ENCODE data around the gene MKNK1.

Gene MKNK1

DNA sequence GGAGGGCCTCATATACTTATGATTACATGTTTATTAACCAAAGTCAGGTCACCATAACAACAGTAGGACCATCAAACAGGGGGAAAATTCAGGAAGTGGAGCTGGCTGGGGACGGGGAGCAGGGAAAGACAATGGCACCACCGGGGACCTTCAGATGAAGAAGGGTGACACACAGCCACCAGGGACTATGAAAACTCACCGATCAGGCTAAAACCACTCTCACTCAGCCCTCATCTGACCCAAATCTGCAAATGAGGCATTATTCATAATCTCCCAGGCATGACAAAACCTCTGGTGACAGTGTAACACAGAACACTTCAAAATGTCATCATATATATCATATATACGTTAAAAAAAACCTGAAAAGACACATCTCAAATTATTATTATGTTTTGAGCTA is 11.2 kb downstream of the MKNK1 start:
- TF ChIP-seq, protein P1, sequence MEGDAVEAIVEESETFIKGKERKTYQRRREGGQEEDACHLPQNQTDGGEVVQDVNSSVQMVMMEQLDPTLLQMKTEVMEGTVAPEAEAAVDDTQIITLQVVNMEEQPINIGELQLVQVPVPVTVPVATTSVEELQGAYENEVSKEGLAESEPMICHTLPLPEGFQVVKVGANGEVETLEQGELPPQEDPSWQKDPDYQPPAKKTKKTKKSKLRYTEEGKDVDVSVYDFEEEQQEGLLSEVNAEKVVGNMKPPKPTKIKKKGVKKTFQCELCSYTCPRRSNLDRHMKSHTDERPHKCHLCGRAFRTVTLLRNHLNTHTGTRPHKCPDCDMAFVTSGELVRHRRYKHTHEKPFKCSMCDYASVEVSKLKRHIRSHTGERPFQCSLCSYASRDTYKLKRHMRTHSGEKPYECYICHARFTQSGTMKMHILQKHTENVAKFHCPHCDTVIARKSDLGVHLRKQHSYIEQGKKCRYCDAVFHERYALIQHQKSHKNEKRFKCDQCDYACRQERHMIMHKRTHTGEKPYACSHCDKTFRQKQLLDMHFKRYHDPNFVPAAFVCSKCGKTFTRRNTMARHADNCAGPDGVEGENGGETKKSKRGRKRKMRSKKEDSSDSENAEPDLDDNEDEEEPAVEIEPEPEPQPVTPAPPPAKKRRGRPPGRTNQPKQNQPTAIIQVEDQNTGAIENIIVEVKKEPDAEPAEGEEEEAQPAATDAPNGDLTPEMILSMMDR (IDR thresholded peaks at IDR 0.05) = no peak
- peaks cover 60% of the 10 kb centered on the region for H3K36me3 ChIP-seq
- no peak overlapping the region for H3K4me3 ChIP-seq (ENCODE audit: low read depth in 1 of 2, low read length in 1 of 2)
- H3K27me3 ChIP-seq = no peaks in the 10 kb centered on the region
- H3K9me3 ChIP-seq = no peaks in the 10 kb centered on the region
- no peak overlapping the region for H3K27ac ChIP-seq
- peaks cover 32 to 43% of the 10 kb centered on the region in 2 experiments for H3K4me1 ChIP-seq (ENCODE audit: control insufficient read depth in 1 of 2, insufficient read depth in 1 of 2, low read depth in 1 of 2, low read length in 1 of 2)

DNA sequence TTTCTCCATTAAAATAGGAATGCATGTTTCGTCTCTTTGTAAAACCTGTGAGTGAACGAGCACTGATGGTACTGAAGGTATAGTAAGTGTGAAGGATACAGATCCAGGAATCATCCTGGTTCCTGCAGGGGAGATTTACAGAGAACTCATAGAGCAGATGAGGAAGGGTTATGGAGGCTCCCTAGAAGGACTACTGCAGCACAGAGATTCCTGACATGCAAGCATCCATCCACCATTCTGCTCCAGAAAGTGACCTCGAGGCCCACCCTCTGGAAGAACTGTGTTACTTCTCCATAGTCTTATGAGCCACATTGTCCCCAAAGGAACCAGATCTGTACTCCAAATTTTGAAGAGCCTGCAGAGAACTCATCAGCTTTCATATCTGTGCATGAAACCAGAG is 14.5 kb downstream of the MKNK1 start:
- peaks cover 67% of the 10 kb centered on the region for H3K36me3 ChIP-seq
- no peaks in the 10 kb centered on the region for H3K9me3 ChIP-seq
- no peak overlapping the region for H3K4me3 ChIP-seq (ENCODE audit: low read depth in 1 of 2, low read length in 1 of 2)
- H3K27ac ChIP-seq = peak overlapping the region; percentile 55
- H3K27me3 ChIP-seq = no peaks in the 10 kb centered on the region
- TF ChIP-seq, protein P1 (IDR thresholded peaks at IDR 0.05) = no peak
- H3K4me1 ChIP-seq (ENCODE audit: control insufficient read depth in 1 of 2, insufficient read depth in 1 of 2, low read depth in 1 of 2, low read length in 1 of 2) = peaks cover 43 to 51% of the 10 kb centered on the region in 2 experiments

DNA sequence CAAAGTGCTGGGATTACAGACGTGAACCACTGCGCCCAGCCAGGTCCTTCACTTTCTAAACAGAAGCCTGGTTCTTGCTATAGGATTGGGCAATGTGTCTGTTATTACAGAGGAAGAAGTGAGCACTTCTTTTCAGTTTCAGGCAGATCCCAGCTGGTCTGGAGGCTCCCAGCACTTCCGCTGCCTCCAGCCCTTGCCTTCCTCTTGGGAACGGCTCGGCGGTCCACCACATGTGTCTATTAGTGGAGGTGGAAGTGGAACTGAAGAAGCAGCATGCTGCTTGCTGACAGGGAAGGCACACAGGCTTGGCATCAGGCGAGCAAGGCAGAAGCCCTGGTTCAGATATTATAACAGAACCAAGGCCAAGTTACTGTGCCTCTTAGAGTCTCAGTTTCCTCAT is 17.0 kb downstream of the MKNK1 start:
- no peaks in the 10 kb centered on the region for H3K9me3 ChIP-seq
- no peak overlapping the region for H3K4me3 ChIP-seq (ENCODE audit: low read depth in 1 of 2, low read length in 1 of 2)
- no peaks in the 10 kb centered on the region for H3K27me3 ChIP-seq
- TF ChIP-seq, protein P1 (IDR thresholded peaks at IDR 0.05) = no peak
- H3K27ac ChIP-seq = peak overlapping the region; percentile 74
- H3K4me1 ChIP-seq (ENCODE audit: control insufficient read depth in 1 of 2, insufficient read depth in 1 of 2, low read depth in 1 of 2, low read length in 1 of 2) = peaks cover 47 to 60% of the 10 kb centered on the region in 2 experiments
- H3K36me3 ChIP-seq = peaks cover 53% of the 10 kb centered on the region

DNA sequence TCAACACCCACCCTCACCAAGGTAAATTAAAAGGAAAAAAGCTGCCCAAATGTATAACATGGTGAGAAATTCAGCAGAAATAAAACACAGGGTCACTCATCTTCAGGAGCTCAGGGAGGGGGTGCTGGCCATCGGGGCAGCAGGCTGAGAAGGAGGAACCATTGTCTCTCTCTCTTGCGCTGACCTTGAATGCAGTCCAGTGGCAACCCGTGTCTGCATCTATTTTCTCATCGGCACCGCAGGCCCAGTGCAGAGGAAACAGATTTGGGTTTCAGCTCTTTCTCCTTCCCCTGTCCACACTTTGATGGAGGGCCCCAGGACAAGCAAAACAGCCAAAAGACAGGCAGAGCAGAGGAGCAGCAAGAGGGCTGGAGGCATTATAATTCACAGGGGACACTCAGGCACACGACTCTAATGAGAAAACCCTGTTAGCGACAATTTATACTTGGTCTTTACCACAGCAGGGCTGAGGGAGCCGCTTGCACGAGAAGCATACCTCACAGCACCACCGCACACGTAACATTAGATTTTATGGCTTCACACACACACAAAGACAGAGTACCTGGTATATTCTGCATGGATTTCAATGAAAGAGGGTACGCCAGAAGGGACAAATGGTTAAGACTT is 18.6 kb downstream of the MKNK1 start:
- Histone ChIP-seq H3K4me1 (ENCODE audit: control insufficient read depth in 1 of 2, insufficient read depth in 1 of 2, low read depth in 1 of 2, low read length in 1 of 2) (peaks cover 64 to 77% of the 10 kb centered on the region in 2 experiments), H3K27me3 (no peaks in the 10 kb centered on the region), H3K36me3 (peaks cover 37% of the 10 kb centered on the region), H3K27ac (peak overlapping the region; percentile 31), H3K9me3 (no peaks in the 10 kb centered on the region), H3K4me3 (ENCODE audit: low read depth in 1 of 2, low read length in 1 of 2) (no peak overlapping the region)
- TF ChIP-seq, protein P1 (IDR thresholded peaks at IDR 0.05) = no peak

DNA sequence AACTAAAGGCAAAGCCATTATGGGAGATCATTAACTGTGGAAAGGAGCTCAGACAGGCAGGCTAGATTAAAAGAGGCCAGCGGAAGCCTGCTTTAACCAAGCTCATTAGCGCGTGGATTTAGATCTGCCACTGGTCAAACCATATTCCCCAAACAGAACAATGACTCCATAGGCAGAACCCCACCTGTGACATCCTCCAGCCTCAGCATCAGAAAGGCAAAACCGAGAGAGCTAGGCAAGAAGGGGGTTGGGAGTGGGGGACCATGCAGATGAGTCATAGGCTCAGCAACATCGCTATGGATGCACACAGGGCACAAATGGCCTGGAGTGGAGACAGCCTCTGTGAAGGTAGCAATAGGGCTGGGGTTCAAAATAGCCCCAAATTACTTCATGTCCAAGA is 20.6 kb downstream of the MKNK1 start:
- H3K36me3 ChIP-seq = peaks cover 30% of the 10 kb centered on the region
- no peaks in the 10 kb centered on the region for H3K27me3 ChIP-seq
- no peaks in the 10 kb centered on the region for H3K9me3 ChIP-seq
- peak overlapping the region; percentile 25 to 35 for H3K4me3 ChIP-seq (ENCODE audit: low read depth in 1 of 2, low read length in 1 of 2)
- peaks cover 83 to 91% of the 10 kb centered on the region in 2 experiments for H3K4me1 ChIP-seq (ENCODE audit: control insufficient read depth in 1 of 2, insufficient read depth in 1 of 2, low read depth in 1 of 2, low read length in 1 of 2)
- TF ChIP-seq, protein P1 (IDR thresholded peaks at IDR 0.05) = no peak
- H3K27ac ChIP-seq = peak overlapping the region; percentile 92
